ENCODE data around the gene MRPL53. TPM values are rescaled to one million over a fixed set of nuclear protein-coding genes. Genes with fewer than 3 reads are reported as not detected.

MRPL53 gene
- total RNA-seq, 1 donor from 2014 or later: 163 TPM

DNA sequence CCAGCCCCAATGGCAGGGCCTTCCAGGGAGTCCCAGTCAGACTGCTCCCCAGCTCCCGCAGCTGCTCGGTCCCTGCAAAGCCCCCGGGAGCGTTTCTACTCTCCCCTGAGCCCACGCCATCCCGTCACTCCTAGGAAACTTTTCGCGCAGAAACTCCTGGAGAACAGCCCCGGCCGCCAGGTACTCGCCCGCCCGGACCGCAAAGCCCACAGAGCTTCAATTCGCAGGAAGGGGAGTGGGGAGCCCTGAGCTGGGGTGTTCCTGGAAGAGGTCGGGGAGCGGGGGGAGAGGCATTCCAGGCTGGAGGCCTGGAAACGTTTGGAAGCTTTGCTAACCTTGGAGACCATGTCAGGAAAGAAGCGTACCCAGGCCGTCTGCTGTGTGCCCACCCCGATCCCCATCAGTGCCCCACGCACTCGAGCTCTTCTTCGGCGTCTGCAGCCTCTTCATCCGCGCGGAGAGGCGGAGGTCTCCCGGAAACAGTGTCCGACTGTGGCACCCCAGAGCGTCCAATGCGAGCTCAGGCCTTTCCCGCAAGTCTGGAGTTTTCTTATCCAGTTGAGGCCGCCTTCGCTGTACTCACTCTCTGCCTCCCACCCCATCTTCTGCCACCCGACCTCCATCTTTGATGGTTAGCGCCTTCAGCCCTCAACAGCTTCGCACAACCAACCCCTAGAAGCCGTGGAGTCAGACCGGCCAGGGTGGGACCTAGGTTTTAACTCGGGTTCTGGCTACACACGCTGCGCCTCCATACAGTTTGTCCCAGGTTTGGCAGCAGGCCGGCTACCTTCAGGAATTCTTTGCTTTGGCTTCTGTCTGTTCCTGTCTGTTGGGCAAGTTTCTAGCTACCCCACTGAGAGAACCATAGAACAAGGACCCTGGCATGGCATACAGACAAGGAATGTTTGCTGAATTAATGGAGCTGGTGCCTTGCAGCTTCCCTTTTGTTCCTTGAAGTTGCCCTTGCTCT is 31.3 kb upstream of the MRPL53 start:
- ATAC-seq (no peak), DNase-seq (no peak)
- intact Hi-C loops (cut with micrococcal nuclease): loop anchor here (5.0 kb wide), 1 partner anchor 84 kb away; no protein-coding TSS in a partner anchor

DNA sequence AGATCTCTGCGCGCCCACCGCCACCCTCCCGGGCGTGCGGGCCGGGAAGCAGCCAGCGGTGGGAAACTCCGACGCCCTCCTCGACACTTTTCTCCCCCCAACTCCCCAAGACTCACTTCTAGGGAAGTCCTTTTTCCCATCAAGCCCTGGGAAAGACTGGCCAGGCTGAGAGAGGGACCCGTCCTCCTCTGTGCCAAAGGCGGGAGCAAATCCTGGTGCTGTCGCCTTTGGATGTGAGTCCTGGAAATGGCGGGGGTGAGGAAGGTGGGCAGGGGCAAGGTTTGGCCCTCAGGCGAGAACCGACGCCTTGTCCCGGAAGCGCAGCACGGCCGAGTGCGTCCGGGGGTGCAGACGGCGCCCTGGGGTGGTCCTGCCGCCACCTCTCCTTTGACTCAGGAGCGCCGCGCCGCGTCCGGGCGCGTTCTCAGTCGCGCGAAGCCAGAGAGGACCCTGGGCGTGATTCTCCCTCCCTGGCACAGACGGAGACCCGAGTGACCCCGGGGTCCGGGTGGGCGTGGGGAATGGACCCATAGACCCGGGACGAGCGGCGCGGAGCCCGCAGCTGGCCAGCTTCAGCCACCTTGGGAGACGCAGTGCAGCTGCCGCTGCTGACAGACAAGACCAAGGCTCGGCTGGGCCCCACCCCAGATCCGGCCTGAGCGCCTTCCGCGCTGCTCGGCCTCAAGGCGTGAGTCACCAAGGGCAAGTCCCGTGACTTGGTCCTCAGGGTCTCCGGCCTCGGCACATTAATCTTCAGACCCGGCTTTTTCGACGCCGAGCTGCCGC is 30.4 kb upstream of the MRPL53 start:
- ATAC-seq: peak; percentile 73
- intact Hi-C loops (cut with micrococcal nuclease): loop anchor here (5.0 kb wide), 1 partner anchor 84 kb away; no protein-coding TSS in a partner anchor
- DNase-seq: peak; percentile 90

DNA sequence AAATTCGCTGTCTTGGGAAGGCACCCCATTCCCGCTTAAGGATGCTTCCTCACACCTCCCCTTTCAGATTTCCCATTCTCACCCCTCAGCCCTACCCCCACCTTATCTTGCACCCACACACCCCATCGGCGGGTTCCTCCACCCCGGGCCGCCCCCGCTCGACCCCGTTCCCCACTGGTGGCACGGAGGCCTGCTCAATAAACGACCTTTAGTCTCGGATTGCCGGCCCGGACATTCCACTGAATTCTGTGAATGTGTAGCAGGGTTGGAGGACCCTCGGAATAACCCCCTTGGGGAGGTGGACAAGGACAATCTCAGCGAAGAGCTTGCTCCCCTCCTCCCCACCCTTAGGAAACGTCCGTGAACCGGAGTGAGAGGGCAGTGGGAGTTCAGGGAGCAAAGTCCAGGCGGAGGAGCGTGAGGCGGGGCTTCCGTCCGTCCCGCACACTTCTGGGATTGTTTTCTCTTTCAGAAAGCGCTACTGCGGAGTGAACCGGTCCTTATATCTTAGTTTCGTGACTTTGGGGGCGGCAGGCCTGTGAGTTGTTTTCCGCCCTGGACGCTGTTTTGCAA is 29.8 kb upstream of the MRPL53 start:
- ATAC-seq (peak; percentile 7), DNase-seq (peak; percentile 37)
- intact Hi-C loops (cut with micrococcal nuclease): loop anchor here (5.0 kb wide), 1 partner anchor 85 kb away; no protein-coding TSS in a partner anchor

DNA sequence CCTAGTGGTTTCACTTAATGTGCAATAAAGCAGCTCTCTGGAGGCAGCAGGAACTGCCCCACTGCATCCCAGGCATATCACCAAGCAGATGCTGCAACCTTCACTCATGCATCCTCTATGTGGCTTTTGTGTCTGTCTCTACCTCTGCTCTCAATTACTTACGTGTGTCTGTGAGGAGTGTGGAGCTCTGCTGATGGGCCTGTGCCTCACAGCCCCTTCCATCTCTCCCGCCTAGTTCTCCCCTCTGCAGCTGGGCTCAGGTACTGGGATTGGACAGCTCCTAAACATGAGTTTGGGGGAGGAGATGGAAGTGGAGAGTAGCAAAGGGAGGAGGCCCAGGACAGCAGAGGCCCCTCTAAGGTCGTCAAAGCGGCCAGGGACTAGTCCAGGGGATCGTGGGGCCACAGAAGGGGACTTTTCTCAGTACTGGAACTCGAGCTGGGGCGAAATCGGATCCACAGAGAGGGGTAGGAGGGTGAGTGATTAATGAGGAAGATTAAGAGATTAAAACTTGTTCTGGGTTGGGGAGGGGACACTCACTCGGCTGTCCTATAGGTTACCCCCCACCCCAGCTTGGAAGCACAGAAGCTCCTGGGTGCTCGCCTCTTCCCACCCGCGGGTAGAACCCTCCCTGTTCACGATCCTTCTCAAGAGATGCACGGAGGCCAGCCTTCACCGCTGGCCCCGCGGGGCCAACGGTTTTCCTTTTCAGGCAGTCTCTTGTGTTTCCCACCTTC is 29.0 kb upstream of the MRPL53 start:
- ATAC-seq (no peak), DNase-seq (no peak)
- intact Hi-C loops (cut with micrococcal nuclease): loop anchor here (5.0 kb wide), 1 partner anchor 86 kb away; no protein-coding TSS in a partner anchor

DNA sequence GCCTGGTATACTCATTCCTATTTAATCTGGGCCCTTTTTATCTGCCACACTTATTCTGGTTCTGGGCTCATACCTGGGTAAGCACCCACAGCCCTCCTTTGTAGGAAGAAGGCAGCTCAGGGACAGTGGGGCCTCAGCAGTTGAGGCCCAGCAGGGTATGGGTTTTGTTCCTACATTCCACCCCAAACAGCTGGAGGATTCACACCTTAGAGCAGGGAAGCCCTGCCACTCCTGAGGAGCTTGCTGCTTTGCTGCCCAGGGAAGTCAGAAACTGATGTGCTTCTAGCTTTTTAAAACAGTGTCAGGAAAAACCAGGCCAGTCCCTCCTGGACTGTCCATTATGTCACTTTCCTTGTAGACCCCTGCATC is 28.1 kb upstream of the MRPL53 start:
- intact Hi-C loops (cut with micrococcal nuclease): loop anchor here (5.0 kb wide), 1 partner anchor 87 kb away; no protein-coding TSS in a partner anchor
- no peak for DNase-seq
- ATAC-seq: no peak

DNA sequence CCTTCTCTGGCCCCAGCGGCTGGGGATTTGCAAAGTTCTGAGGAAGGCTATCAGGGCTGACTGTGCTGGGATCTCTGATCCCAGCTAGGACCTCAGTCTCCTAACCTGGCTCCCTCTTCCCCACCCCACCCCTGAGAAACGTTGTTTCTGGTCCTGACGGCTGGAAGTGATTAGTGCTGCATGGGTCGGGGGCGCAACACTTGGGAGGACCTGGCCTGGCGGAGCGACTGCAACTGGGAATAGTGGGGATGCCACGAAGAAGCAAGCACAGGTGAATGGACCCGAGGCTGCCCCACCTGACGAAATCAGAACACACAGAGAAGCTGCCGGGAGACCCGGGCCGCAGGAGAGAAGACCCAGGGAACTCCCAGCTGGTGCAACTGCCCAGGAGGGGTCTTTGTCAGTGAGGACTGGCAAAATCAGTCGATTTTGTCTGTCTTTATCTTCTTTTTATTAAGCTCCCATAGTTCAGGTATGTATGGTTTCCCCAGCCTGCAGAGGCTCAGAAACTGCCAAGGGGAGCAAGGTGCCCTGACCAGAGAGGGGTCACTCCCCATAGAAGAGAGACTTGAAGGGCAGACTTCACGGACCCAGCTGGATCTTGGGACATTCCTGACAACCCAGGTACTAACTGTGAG is 27.6 kb upstream of the MRPL53 start:
- intact Hi-C loops (cut with micrococcal nuclease): loop anchor here (5.0 kb wide), 1 partner anchor 87 kb away; no protein-coding TSS in a partner anchor
- DNase-seq: no peak
- no peak for ATAC-seq

DNA sequence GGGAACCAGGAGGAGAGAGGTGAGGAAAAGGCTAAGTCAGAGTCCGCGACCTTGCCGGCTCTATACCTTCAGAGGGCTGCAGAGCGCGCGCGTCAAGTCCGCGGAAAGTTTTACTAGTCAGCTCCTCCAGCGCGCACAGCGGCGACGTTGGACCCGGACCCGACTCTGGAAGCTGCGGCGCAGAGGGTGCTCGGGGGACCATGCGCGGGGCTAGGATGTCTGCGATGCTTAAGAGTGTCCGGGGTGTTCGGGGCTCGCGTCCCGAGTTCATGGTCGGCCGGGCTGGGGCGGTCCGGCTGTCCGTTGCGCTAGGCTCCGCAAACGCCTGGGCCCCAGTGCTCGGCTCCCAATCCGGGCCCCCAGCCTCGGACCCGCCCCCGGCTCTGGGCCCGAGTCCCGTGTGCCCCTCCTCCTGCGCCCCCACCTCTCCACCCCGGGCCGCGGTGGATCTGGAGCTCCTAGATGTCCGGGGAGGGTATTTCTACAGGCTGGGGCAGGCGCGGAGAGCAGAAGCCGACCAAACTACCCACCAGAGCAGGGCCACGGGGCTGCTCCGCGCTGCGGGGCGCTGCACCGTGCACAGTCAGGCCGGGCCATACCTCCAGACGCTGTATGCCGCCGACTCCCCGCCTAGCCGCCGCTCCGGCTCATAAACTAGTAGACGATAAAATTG is 26.9 kb upstream of the MRPL53 start, which contains the start of gene LBX2:
TSS of gene LBX2 (minus strand) at position 337 of the 673 bp plus-strand sequence. CDS start at position 271, 66 bp downstream.
- no peak for ATAC-seq
- intact Hi-C loops (cut with micrococcal nuclease): no loop called here
- DNase-seq: no peak

DNA sequence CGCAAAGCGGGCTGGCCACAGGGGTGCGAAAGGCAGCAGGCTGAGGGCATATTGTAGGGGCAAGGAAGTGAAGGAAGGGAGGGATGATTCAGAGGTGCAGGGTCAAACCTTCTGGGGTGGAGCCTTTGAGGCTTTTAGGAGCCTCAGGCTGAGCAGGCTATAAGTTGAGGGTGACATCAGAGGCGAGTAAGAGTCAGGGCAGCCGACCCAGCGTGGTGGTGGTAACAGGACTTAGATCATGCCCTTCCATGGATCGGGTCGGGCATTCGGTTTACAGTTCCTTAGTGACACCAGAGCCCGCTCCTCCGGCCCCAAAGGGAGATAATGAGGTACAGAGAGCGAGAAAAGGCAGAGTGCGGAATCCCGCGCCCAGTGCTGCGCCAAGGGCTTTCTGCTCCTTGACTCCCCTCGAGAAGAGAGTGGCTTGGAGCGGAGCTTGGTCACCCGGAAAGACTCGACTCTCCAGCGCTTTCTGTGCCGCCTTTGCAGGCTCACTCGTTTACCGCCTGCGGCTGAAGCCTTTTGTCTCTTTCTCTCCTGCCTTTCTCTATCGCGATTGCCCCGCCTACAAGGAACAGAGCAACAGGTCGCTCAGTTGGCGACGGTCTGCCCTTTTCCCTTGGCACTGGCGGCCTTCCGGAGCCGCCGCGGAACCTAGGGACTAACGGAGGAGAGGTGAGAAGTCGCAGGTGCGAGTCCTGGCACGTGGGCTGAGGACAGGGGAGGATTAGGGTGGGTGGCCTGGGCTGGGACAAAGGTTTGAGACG is 26.2 kb upstream of the MRPL53 start:
- DNase-seq: no peak
- intact Hi-C loops (cut with micrococcal nuclease): no loop called here
- ATAC-seq: no peak

DNA sequence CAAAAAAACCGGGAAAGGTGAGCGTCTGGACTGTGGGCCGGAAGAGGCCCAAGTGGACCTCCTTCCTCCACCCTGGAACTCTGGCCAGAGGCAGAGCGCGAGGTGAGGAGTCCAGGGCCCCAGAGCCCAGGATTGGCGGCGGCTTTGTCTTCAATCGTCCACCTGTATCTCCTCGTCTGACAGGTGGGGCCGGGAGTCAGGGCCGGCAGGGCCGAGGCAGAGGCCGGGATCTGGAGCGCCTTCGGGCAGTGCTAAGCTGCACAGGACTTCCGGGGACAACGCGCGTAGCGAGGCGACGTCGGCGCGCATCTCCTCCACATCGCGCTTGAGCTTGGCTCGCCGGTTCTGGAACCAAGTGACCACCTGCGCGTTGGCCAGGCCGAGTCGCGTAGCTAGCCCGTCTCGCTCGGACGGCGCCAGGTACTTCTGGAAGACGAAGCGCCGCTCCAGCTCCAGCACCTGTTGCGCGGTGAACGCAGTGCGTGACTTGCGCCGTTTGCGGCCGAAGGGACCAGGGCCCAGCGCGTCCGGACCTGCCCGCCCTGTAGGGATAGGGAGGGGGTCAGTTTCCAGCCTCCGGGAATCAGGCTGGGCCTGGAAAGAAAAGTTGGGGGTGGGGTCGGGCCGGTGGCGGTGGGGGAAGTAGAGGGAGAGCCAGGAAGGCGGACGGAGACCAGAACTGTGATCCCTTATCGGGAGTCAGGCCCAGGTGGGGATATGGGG is 25.5 kb upstream of the MRPL53 start:
- DNase-seq (no peak), ATAC-seq (peak; percentile 10)
- intact Hi-C loops (cut with micrococcal nuclease): no loop called here

DNA sequence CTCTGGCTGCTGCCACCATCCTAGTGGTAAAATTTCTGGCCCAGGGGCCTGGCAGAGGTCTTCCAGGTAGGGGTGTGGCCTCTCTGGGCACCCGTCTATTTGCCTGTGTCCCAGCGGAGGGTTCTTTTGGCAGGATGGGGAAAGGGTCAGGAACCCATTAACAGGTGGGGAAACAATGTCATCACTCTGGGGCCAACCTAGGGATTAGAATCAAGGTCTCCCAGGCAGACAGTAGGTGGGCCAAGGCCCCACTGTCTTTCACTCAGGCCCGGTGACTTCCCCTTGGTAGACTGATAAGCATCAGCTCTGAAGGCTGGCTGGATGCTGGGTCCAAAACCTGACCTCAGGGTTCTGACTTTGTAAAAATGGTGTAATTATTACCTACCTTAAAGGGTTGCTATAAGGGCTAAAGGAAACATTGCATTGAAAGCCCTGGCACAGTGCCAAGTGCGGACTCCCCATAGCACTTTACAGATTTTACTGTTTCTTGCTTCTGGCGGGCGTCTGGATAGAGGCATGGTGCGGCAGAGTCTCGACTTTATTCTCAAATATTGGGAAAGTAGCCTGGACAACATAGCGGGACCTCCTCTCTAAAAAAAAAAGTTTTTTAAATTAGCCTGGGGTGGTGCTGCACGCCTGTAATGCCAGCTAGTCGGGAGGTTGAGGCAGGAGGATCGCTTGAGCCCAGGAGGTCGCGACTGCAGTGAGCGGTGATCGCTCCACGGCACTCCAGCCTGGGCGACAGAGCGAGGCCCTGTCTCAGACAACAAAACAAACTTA is 24.7 kb upstream of the MRPL53 start:
- ATAC-seq (no peak), DNase-seq (no peak)
- intact Hi-C loops (cut with micrococcal nuclease): no loop called here

DNA sequence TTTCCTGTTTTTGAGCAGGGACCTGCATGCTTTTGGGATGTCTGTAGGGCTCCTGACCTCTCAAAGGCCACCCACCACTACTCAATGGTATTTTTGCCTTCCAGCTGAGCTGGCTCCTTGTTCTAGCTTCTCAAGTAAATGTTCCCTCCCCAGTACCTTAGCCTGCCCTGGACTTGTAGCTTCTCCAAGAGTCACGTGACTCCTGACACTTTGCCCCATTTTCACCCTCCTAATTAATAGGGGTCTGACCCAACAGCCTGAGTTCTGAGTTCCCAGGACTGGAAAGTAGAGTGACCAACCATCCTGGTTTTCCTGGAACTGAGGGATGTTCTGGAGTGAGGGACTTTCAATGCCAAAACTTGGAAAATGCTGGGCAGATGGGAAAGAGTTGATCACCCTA is 23.0 kb upstream of the MRPL53 start:
- intact Hi-C loops (cut with micrococcal nuclease): no loop called here
- no peak for DNase-seq
- no peak for ATAC-seq

DNA sequence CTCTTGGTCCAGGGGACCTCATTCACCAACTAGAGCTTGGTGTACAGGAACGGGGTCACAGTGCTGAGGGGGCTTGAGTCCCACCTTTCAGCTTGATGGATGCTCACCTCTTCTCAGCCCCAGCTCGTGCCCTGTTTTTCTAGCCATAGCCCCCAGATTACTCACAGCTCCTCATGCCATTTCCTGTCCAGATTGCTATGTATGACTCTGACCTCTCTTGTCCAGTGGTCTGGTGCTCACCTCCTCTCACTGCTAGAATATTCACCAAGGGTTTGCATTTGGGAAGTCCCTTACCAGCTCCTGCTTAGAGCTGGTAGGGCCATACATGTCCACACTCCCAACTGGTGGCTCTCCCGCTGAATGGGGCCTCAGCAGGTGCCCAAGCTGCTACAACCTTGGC is 21.1 kb upstream of the MRPL53 start:
- no peak for ATAC-seq
- intact Hi-C loops (cut with micrococcal nuclease): no loop called here
- no peak for DNase-seq

DNA sequence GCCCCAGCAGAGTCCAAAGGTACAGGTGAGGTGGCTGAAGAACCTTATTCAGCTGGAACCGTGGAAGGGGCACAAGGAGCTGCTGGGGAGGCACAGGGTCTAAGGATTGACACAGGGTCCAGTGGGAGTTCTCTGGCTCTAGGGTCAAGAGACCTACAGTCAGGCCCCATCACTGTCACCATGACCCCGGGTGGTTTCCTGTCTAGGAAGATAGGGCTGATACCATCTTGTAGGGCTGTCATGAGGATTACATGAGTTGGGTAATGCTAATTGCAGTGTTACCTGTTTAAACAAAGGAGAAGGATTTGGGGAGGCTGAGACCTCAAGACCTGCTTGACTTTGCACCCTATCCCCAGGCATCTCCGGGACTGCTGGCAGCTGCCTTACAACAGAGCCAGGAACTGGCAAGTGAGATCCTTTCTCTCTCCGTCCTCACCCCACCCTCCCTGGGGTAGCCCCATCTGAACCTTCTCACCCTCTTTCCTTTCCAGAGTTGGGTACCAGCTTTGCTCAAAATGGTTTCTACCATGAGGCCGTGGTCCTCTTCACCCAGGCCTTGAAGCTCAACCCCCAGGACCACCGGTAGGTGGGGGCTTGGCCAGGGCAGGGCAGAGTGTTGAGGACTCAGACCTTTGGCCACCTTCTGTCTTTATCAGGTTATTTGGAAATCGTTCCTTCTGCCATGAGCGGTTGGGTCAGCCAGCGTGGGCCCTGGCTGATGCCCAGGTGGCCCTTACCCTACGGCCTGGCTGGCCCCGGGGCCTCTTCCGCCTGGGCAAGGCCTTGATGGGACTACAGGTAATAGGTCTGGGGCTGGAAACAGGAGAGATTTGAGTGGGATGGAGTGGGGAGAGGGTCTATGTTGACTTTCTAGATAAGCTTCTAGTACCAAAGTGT is 19.4 kb upstream of the MRPL53 start:
- intact Hi-C loops (cut with micrococcal nuclease): no loop called here
- DNase-seq (peak; percentile 11), ATAC-seq (no peak)

DNA sequence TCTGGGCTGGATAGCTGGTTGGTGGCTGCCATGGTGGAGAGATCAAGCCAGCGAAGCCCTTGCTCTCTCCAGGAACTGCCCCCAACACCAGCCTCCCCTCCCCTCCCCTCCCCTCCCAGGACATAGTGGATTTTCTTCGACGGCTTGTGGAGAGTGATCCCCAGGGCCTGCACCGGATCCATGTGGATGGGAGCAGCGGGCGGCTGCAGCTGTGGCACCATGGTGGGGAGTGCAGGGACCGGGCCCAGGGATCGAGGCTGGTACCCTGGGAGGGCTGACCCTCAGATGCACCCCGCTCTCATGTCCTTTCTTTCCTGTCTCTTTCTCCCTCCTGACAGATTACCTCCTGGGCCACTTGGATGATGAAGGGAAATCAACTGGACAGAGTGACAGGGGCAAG is 17.4 kb upstream of the MRPL53 start:
- intact Hi-C loops (cut with micrococcal nuclease): no loop called here
- no peak for ATAC-seq
- DNase-seq: no peak

Measured in left ventricle myocardium superior (tissue), 1 donor.